GM18498 (cell line): ENCODE data around the gene CXXC5.
A peak's percentile ranks its signal among the peaks of the same experiment; 100 is the strongest.

ENCODE experiments used
- ATAC-seq: cut with Tn5 transposase; IDR thresholded peaks from one replicate; pipeline ENCODE4 v1.9.1; 2021; ENCODE audit warnings: mild to moderate bottlenecking, moderate library complexity; ENCODE audit not compliant: unreplicated experiment

The CXXC5 gene

GRCh38 chr5:139650689-139651042 lies 2.5 kb downstream of the CXXC5 start:
- no peak for ATAC-seq

GRCh38 chr5:139651043-139651834 lies 3.1 kb downstream of the CXXC5 start:
- ATAC-seq: no peak

GRCh38 chr5:139651853-139652787 lies 4.0 kb downstream of the CXXC5 start:
- ATAC-seq: peak; percentile 39

GRCh38 chr5:139652788-139653241 lies 4.7 kb downstream of the CXXC5 start:
- peak; percentile 39 for ATAC-seq

- no peak for ATAC-seq
These were observed 5.5 kb downstream of the CXXC5 start for GRCh38 chr5:139653616-139654015.

DNA sequence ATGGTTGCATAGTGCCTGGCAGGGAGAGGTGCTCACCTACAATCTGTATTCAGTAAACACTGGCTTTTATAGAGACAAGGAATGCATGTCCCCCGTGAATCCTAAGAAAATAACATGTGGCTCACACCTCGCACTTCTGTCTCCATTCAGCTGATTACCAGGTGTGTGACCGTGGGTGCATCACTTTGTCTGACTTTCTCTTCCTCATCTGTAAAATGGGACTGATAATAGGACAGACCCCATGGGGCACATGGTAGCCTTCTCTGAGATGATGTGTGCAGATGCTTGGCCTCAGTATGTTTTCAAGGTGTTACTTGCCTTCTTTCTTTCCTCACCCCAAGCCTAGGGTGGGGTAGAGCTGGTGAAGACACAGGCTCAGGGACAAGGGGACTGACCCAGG lies 6.3 kb downstream of the CXXC5 start:
- no peak for ATAC-seq

- no peak for ATAC-seq
These were observed 6.8 kb downstream of the CXXC5 start for GRCh38 chr5:139654871-139655491.

DNA sequence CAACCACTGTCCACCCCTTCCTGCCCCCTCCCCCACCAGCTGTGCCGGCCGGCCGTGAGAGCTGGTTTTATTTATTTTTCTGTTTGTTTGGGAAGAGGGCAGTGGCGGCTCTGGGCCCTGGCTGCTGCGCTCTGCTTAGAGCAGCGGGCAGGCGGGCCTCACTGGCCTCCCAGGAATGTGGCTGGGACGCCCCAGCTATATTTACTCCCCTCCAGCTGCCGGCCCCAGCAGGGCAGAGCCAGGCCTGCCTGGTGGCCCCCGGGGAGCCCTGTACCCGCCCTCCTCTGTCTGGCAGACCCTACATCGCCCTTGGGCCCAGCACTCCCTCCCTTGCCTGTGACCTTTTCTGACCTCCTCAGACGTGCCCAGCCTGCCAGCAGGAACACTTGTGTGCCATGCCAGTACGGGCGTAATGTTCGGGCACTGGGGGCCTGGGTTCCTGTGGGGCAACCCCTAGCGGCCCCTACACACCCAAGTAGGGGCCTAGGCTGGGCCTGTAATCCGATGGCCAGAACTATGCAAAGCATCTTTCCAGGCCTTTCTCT lies 7.7 kb downstream of the CXXC5 start:
- no peak for ATAC-seq

- no peak for ATAC-seq
These were observed 9.5 kb downstream of the CXXC5 start for GRCh38 chr5:139657363-139658321.

- ATAC-seq: no peak
These were observed 10.4 kb downstream of the CXXC5 start for GRCh38 chr5:139658501-139658927.

- no peak for ATAC-seq
These were observed 10.9 kb downstream of the CXXC5 start for GRCh38 chr5:139658928-139659667.

GRCh38 chr5:139659695-139660101 lies 11.5 kb downstream of the CXXC5 start:
- ATAC-seq: no peak

GRCh38 chr5:139660105-139660922 lies 12.2 kb downstream of the CXXC5 start:
- ATAC-seq: no peak

GRCh38 chr5:139660923-139661814 lies 13.0 kb downstream of the CXXC5 start:
- ATAC-seq: peak; percentile 25

DNA sequence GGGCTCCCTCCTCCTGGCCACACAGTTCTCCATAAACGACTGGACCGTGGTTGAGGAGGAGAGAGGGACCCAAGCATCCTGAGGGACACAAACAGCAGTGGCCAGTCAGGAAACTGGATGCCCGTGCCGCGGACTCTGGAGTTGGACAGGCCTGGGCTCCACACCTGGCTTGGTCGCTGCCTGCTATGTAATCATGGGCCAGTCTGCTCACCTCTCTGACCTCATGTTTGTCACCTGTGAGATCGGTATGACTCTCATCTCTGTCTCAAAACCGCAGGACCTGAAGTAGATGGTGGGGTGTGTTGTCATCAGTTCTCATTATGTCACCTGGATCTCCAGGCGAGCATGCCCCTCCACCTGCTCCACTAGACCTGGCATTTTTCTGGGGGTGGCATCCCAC lies 14.5 kb downstream of the CXXC5 start:
- no peak for ATAC-seq

- no peak for ATAC-seq
These were observed 15.3 kb downstream of the CXXC5 start for GRCh38 chr5:139663207-139664085.
